Gastrocnemius medialis (tissue), 4 donors: Measurements from ENCODE around the gene MSI2. TPM values are rescaled to one million over a fixed set of nuclear protein-coding genes. Genes with fewer than 3 reads are reported as not detected.

Experiments
- ATAC-seq, 2 donors: fragments of 150-250 bp; one replicate each; pipeline ENCODE4 v1.9.1; 2016
- DNase-seq, 2 donors: peaks; one replicate each; pipeline ENCODE4 v3.0.0-alpha.2; 2019
- H3K27ac ChIP-seq, 4 donors: fragments of 200-600 bp; sonication (generic); 1 replicate in 1 of 4; 2 replicates in 3 of 4; pipeline ENCODE4 v1.5.1; 2016 to 2018; ENCODE audit warnings: mild to moderate bottlenecking in 2 of 4, moderate library complexity in 1 of 4
- H3K27me3 ChIP-seq, 3 donors: fragments of 200-600 bp; sonication (generic) in 2 of 3; 1 replicate in 1 of 3; 2 replicates in 2 of 3; pipeline versions ENCODE4 v1.5.1 to v1.6.0; 2016 to 2019; ENCODE audit warnings: mild to moderate bottlenecking in 1 of 3, moderate library complexity in 1 of 3
- H3K36me3 ChIP-seq, 2 donors: fragments of 200-600 bp; sonication (generic) in 1 of 2; one replicate each; pipeline ENCODE4 v1.5.1; 2017 to 2018
- H3K4me1 ChIP-seq, 2 donors: fragments of 200-600 bp; sonication (generic) in 1 of 2; one replicate each; pipeline ENCODE4 v1.5.1; 2016 to 2017; ENCODE audit warnings: mild to moderate bottlenecking in 2 of 2
- H3K4me3 ChIP-seq, 4 donors: fragments of 200-600 bp; sonication (generic) in 3 of 4; 1 replicate in 1 of 4; 2 replicates in 3 of 4; pipeline ENCODE4 v1.5.1; 2016 to 2019; ENCODE audit warnings: mild to moderate bottlenecking in 2 of 4
- H3K9me3 ChIP-seq, 3 donors: fragments of 200-600 bp; sonication (generic) in 2 of 3; 1 replicate in 1 of 3; 2 replicates in 2 of 3; pipeline ENCODE4 v1.5.1; 2016 to 2019
- POLR2A ChIP-seq, 2 donors: fragments of 450-650 bp; IDR thresholded peaks; one replicate each; pipeline ENCODE4 v1.6.1; 2017; ENCODE audit warnings: antibody characterized with exemption in 2 of 2, mild to moderate bottlenecking in 2 of 2, moderate library complexity in 2 of 2
- in situ Hi-C, 4 donors: fragments of 200-750 bp; cut with MboI; loops; one replicate each; pipeline versions ENCODE4 v1.15.0 to v1.8.0; 2017; ENCODE audit warnings: low sequenced_read_pairs in 4 of 4
- intact Hi-C: fragments of 100-400 bp; cut with DNase I; formaldehyde crosslinking; loops from one replicate; pipeline ENCODE4 v1.15.1; 2023; ENCODE audit warnings: low total_unique reads
- total RNA-seq, 4 donors: library from RNA; depleted of rRNA; stranded (reverse); fragments of >200 nt; gene quantifications; one replicate each; pipeline versions ENCODE4 v1.1.0 to v1.2.3, GENCODE V29; 2016
- TF ChIP-seq, protein P1 (sequence below), 5 experiments: fragments of 450-650 bp in 3 of 5; fragments of 200-600 bp in 2 of 5; sonication (generic) in 2 of 5; IDR thresholded peaks in 4 of 5; conservative IDR thresholded peaks in 1 of 5; 1 replicate in 4 of 5; 2 replicates in 1 of 5; pipeline ENCODE4 v1.5.1; 2016 to 2019; ENCODE audit warnings: antibody characterized with exemption in 5 of 5, mild to moderate bottlenecking in 3 of 5, moderate library complexity in 3 of 5

MSI2 gene
- total RNA-seq, 4 donors from 2014 or later, result 33.1 to 66.2 (median 48.5) TPM

DNA sequence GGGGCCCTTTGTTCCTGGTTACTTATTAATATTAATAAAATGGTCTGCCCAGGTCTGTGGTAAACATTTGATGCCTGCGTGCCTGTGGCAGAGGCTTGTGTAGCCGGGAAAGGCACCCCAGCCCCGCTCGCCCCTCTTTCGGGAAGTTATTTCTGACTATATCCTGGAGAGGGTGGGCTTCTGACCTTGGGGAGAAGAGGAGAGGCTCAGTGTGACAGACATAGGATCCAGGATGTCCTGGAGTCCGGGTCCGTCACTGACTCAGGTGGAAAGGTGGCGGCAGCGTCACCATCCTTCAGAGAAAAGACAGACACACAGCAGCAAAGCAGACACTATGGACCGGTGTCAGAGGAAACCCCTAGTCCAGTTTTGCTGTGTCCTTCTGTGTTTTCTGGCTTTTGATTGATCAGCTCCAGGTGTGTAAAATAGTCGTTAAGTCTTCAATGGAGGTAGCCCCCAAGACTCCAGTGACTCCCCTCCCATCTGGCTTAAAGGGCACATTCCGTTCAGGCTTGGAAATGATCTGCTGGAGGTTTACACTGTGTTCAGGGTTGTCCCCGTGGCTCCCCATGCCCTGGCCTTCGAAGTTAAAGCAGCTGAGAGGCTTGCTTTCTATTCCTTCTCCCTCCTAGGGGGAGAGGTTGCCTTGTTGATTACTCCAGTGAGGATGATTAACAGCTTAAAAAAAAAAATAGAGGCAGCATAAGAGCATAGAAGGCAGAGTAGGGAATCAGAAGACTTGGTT lies 407.2 kb downstream of the MSI2 start:
- TF ChIP-seq, protein P1, sequence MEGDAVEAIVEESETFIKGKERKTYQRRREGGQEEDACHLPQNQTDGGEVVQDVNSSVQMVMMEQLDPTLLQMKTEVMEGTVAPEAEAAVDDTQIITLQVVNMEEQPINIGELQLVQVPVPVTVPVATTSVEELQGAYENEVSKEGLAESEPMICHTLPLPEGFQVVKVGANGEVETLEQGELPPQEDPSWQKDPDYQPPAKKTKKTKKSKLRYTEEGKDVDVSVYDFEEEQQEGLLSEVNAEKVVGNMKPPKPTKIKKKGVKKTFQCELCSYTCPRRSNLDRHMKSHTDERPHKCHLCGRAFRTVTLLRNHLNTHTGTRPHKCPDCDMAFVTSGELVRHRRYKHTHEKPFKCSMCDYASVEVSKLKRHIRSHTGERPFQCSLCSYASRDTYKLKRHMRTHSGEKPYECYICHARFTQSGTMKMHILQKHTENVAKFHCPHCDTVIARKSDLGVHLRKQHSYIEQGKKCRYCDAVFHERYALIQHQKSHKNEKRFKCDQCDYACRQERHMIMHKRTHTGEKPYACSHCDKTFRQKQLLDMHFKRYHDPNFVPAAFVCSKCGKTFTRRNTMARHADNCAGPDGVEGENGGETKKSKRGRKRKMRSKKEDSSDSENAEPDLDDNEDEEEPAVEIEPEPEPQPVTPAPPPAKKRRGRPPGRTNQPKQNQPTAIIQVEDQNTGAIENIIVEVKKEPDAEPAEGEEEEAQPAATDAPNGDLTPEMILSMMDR (IDR thresholded peaks at IDR 0.05 in 4 of 5, conservative IDR thresholded peaks at IDR 0.05 in 1 of 5), result no peak
- TF ChIP-seq POLR2A (IDR thresholded peaks at IDR 0.05), result no peak
- no peak for DNase-seq
- peak overlapping the region in 1 of 4 donors; percentile 46 for H3K4me3 ChIP-seq
- peaks cover 30 to 35% of the 10 kb centered on the region in 2 donors for H3K4me1 ChIP-seq
- ATAC-seq, result peak in 1 of 2 donors; percentile 12
- H3K9me3 ChIP-seq, result no peaks in the 10 kb centered on the region
- no peaks in the 10 kb centered on the region for H3K27me3 ChIP-seq
- intact Hi-C loops (loop anchor here (2.0 to 10.0 kb wide), 3 partner anchors 169 to 421 kb away; partner anchors contain the start of gene SRSF1), in situ Hi-C loops (loop anchor here in 1 of 4 donors (5.0 kb wide), 1 partner anchor 411 kb away; no protein-coding TSS in a partner anchor)
- H3K36me3 ChIP-seq, result no peaks in the 10 kb centered on the region
- H3K27ac ChIP-seq, result peak overlapping the region; percentile 77 to 91 (median 86)

DNA sequence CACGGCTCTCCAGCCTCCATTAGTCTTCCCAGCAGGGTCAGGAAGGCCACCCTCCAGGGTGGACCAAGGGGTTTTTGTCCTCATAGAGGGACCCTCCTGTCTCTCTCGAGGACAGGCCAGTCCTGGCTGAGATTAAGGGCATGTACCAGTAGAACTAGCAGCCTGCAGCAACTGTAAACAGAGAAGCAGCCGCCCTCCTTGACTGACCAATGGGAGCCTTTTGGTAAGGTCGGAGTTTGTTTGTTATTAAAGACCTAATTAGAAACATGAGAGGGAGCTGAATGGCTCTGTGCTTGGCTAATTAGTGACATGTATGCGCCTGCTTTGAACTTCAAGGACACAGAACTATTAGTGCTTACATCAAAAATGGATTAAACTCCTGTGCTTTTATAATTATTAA lies 408.8 kb downstream of the MSI2 start:
- no peak for DNase-seq
- no peak for ATAC-seq
- in situ Hi-C loops (loop anchor here in 1 of 4 donors (5.0 kb wide), 1 partner anchor 418 kb away; no protein-coding TSS in a partner anchor), intact Hi-C loops (loop anchor here (10.0 kb wide), 1 partner anchor 340 kb away; the partner anchor contains the start of gene SRSF1)
- TF ChIP-seq, protein P1 (IDR thresholded peaks at IDR 0.05 in 4 of 5, conservative IDR thresholded peaks at IDR 0.05 in 1 of 5), result no peak
- no peak for TF ChIP-seq POLR2A (IDR thresholded peaks at IDR 0.05)
- Histone ChIP-seq H3K4me3 (no peak overlapping the region), H3K27ac (peak overlapping the region; percentile 31 to 87 (median 45)), H3K36me3 (no peaks in the 10 kb centered on the region), H3K27me3 (no peaks in the 10 kb centered on the region), H3K9me3 (no peaks in the 10 kb centered on the region), H3K4me1 (peaks cover 30 to 35% of the 10 kb centered on the region in 2 donors)

DNA sequence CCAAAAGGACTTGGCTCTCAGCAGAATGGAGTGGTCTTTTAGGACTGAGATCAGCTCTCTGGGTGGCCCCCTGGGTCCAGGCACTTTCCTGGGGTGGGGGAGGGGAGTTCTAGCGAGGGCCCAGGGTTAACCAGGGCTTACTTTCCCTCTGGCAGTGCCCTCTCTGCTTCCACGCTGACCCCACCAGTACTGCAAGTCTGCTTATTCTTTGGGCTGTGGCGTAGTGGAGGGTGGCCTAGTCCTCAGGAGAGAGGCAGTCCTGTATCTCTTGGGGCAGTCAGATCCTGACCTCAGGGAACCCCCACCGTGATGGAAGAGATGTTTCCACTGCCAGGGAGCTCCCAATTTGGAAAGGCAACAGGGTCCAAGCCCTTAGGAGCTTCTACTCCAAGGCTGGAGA lies 409.4 kb downstream of the MSI2 start:
- intact Hi-C loops (loop anchor here (10.0 kb wide), 1 partner anchor 339 kb away; the partner anchor contains the start of gene SRSF1), in situ Hi-C loops (loop anchor here in 1 of 4 donors (5.0 kb wide), 1 partner anchor 418 kb away; no protein-coding TSS in a partner anchor)
- peak overlapping the region; percentile 31 to 87 (median 45) for H3K27ac ChIP-seq
- H3K9me3 ChIP-seq, result no peaks in the 10 kb centered on the region
- TF ChIP-seq POLR2A (IDR thresholded peaks at IDR 0.05), result no peak
- TF ChIP-seq, protein P1 (IDR thresholded peaks at IDR 0.05 in 4 of 5, conservative IDR thresholded peaks at IDR 0.05 in 1 of 5), result no peak
- H3K36me3 ChIP-seq, result no peaks in the 10 kb centered on the region
- no peak overlapping the region for H3K4me3 ChIP-seq
- H3K4me1 ChIP-seq, result peaks cover 30 to 35% of the 10 kb centered on the region in 2 donors
- DNase-seq (no peak), ATAC-seq (no peak)
- H3K27me3 ChIP-seq, result no peaks in the 10 kb centered on the region

DNA sequence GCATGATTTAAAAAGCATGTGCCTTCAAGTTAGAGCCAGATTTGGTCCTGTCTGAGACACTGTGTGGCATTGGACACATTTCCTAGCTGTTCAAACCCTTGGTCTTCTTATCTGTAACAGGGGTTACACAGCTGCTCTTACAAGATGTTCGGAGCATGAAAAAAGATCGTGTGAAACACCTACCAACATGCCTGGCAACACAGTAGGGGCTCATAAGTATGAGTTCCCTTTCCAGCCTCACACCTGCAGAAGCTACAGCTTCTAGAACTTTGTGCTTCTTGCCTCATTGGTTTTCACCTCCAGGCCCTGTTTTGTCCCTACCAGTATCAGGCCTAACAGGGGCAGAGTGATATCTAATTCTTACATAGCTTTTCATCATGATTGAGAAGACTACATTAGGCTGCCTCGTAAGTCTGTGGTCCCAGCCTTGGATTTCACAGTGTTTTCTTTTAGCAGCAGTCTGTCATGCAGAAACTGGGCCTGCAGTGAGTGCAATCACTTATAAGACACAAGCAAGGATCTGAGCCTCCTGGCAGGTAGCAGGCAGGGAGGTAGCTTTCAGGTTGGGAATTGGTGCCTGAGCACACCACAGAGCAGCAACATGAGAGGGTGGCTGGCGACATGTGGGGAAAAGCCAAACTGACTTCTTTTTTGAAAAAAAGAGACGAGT lies 410.0 kb downstream of the MSI2 start:
- Histone ChIP-seq H3K27ac (peak overlapping the region in 2 of 4 donors; percentile 31 to 87), H3K9me3 (no peaks in the 10 kb centered on the region), H3K27me3 (no peaks in the 10 kb centered on the region), H3K36me3 (no peaks in the 10 kb centered on the region), H3K4me1 (peaks cover 29 to 35% of the 10 kb centered on the region in 2 donors), H3K4me3 (no peak overlapping the region)
- intact Hi-C loops, result loop anchor here (10.0 kb wide), 1 partner anchor 338 kb away; the partner anchor contains the start of gene SRSF1
- in situ Hi-C loops, result loop anchor here in 1 of 4 donors (5.0 kb wide), 1 partner anchor 419 kb away; no protein-coding TSS in a partner anchor
- ATAC-seq (no peak), DNase-seq (no peak)
- no peak for TF ChIP-seq POLR2A (IDR thresholded peaks at IDR 0.05)
- TF ChIP-seq, protein P1 (IDR thresholded peaks at IDR 0.05 in 4 of 5, conservative IDR thresholded peaks at IDR 0.05 in 1 of 5), result no peak
